SKM-1 (cell line): Measurements from ENCODE around the gene CD163L1.
A peak's percentile ranks its signal among the peaks of the same experiment; 100 is the strongest.
"Not testable (repeated sequence)": the region's sequence is repeated elsewhere in the genome, so short reads cannot be mapped to it uniquely, and the experiment has no call there.

ENCODE experiments used
- DNase-seq: peaks from one replicate; lab custom pipeline; 2025; ENCODE audit not compliant: unreplicated experiment; lab: John Stamatoyannopoulos, UW

CD163L1 gene

DNA sequence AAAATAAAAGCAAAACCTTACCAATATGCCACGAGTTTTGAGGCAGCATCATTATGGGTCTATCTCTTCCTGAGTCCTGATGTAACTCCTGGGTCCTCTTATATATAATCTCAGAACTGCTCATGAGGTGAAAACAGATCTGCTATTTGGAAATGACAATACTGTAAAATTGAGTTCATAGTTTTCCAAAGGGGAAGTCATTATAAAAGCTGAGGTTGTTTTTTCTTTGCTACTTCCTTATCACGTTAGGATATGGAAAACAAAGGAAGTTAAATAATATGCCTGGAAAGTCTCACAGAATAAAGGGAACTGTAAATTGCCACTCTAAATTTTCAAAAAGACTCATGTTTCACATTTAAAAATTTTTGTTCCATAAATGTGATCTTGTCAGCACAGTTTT lies at the start of gene CD163L1:
TSS of gene CD163L1 (minus strand) at position 78 of the 400 bp plus-strand sequence. CDS start at position 52, 26 bp downstream.
- DNase-seq, result no peak

DNA sequence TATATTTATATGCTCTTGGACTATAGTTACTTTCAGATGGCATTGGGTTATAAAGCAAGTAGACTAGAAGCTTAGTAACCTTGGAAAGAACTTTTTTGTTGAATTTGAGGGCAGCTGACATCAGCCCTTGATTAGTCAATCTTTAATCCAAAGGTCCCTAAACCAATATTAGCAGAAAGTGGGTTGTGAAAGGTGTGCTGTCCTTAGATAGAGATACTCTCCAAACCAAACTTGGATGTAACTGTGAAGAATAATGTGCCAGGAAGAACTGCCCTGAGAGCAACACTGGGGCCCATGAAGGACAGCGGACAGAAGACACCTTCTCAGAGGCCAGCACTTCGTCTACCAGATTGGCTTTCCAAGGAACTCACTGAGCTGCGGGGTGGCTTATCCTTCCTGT lies 49.1 kb upstream of the CD163L1 start:
- DNase-seq, result no peak

DNA sequence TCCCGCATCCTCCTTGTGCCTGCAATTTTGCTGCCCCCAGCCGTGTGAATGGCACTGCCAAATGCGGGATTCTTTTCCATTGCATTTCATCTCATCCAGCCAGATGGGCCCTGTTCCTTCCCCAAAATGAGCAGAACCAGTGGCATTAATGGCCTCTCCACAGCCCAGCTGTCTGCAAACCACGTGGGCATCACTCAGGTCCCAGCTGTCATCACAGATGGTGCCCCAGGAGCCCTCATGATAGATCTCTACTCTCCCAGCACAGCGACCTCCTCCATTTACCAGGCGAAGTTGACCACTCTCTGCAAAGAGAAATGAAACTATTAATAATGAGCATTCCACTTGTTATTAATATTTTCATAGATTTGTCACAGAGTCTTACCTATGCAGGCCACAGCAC lies 42.6 kb upstream of the CD163L1 start:
- no peak for DNase-seq

DNA sequence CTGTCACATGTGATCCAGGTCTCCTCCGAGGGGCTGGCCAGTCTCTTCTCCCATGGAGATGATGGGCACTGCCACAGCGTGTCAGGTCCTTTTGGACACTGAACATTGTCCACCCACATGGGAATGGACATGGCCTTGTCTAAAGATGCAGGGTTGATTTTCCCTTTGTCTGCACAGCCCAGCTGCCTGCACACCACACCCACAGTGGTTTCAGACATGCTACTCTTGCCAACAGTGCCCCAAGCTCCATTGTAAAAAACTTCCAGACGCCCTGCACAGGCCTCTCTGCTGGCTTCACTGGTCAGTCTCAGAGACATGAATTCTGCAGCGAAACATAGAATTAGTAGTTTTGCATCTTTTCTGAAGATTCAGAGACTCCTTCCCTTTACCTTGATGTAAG lies 41.1 kb upstream of the CD163L1 start:
- no peak for DNase-seq

DNA sequence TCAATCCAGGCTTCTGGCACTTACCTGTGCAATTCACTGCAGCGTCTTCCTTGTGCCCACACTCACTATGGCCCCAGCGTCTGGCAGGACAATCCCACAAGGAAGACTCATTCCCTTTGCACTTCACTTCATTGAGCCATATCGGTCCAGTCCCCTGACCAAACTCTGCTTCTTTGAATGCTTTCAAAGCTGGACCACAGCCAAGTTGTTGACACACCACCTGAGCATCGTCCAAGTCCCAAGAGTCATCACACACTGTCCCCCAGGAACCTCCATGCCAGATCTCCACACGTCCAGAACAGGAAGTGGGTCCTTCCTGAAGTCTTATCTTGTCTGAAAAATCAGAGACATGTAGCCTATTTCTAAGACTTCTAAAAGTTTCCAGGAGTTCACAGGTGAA lies 39.4 kb upstream of the CD163L1 start:
- DNase-seq, result no peak

DNA sequence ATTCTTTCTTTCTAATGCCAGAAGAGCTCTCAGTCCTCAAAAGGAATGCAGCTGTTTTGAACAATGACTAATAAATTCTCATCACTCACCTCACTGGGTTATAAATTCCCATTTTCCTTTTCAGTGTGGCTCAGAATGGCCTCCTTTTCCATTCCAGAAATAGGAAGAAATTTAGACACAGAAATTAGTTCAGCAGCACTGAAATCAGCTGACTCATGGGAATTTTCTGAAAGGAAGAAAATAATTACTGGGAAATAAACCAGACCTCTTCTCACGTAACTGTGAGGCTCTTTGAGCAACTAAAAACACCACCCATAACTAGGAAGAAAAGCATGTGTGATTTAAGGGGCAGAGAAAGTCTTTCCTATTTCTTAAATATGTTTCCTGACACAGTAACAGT lies 35.8 kb upstream of the CD163L1 start:
- DNase-seq, result no peak

DNA sequence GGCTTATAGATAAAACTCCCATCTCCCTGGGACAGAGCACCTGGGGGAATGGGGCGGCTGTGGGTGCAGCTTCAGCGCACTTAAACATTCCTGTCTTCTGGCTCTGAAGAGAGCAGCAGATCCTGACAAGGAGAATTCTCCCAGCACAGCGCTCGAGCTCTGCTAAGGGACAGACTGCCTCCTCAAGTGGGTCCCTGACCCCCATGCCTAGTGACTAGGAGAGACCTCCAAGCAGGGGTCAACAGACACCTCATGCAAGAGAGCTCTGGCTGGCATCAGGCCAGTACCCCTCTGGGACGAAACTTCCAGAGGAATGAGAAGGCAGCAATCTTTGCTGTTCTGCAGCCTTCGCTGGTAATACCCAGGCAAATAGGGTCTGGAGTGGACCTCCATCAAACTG lies 28.1 kb upstream of the CD163L1 start:
- DNase-seq, result no peak

DNA sequence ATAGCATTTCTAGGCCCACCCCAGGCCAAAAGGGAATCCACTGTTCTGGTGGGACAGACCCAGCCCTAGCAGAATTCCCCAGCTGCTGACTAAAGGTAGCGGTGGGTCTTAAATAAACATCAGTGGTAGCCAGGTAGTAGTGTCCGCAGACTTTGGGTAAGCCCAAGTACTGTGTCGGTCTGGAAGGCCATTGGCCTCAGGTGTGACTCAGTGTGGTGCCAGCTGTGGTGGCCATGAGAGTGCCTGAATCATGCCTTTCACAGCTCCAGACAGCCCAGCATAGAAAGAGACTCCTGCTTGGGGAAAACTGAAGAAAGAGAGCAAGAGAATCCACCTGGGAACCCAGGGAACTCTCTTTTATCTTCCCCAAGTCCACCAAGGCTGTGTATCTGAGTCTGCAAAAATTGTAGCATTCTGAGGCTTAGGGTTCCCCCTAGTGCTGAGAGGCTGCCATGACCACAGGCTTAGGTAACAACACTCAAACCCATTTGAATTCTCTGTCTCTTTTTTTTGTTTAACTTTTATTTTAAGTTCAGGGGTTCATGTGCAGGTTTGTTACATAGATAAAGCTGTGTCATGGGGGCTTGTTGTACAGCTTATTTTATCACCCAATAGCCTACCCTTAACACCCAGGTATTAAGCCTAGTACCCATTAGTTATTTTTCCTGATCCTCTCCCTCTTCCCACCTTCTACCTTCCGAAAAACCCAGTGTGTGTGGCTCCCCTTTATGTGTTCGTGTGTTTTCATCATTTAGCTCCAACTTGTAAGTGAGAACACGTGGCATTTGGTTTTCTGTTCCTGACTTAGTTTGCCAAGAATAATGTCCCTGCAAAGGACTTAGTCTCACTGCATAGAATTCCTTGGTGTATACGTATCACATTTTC lies 16.7 kb upstream of the CD163L1 start:
- DNase-seq, result no peak

DNA sequence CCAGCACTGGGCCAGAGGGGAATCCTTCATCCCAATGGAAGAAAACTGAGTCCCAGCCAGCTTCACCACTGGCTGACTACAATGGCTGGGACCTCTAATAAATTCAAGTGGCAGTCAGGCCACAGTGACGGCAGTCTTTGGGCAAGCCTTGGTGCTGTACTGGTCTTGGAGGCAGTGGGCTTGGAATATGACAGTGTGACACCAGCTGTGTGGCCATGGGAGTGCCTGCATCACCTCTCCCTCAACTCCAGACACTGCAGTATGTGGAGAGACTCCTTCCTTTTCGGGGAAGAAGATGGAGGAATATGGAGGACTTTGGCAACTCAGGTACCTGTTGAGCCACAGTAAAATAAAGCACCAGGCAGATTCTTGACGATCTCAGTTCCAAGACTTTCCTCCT lies 16.0 kb upstream of the CD163L1 start:
- DNase-seq, result no peak

DNA sequence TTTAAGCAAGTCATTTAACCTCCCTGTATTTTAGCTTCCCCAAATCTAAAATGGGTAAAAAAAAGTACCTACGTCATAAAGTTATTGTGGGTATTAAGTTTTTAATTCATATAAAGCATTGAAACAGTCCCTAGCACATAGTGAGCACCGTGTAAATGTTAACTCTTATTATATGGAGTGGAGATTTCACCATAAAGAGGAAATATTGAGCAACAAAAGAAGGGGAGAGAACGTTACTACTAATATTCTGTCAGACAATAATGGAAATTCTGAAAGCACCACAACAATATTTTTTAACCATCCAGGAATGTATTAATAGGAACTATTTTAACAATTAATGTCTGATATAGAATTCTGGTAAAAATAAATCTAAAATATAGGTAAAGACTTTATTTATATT lies 7.8 kb upstream of the CD163L1 start:
- no peak for DNase-seq

DNA sequence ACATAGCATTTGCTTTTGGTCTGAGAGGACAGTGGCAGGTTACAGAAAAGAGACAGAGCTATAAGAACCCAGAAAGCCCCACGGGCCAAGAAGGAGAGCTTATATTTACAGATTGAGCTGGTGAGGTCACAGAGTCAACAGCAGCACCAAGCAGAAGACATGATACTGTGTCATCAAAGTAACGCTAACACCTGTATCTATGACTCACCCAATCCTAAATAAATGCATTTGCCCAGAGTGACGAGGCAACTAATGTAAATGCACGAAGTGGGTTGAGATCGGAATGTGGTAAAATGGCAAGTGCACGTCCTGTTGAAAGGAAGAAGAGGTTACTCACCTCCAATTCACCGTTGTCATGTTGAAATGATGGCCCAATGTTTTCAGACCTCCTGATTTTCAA lies 6.7 kb upstream of the CD163L1 start:
- DNase-seq, result no peak

DNA sequence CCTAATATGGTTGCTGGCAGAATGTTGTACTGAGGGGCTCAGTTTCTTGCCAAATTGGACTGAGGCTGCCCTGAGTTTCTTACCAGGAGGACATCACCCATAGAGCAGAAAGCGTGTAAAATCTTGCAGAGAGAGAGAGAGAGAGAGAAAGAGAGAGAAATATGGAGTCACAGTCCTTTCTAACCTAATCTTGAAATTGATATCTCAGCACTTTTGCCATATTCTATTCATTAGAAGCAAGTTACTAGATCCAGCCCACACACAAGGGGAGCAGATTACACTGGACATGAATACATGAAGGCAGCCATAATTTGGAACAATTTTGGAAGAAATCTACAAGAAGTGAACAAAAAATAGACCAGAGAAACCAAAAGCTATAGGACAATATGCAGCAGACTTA lies 4.1 kb upstream of the CD163L1 start:
- no peak for DNase-seq

DNA sequence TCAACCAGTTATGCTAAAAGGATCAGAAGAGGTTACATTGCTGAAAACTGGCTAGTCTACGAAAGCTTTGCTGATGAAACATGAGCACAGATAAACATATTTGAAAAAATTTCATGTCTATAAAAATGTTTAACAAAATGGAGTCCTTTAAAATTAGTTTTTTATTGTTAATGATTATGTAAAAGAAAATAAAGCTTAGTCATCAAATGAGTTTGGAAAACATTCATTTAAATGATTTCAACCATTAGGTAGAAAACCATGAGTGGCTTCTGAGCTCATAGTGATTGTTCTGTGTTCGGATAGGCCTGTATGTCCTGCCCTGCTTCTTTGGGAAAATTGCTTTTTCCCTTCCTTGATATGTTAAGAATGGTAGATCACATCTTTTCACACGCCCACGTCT lies 584 bp upstream of the CD163L1 start:
- DNase-seq, result no peak

DNA sequence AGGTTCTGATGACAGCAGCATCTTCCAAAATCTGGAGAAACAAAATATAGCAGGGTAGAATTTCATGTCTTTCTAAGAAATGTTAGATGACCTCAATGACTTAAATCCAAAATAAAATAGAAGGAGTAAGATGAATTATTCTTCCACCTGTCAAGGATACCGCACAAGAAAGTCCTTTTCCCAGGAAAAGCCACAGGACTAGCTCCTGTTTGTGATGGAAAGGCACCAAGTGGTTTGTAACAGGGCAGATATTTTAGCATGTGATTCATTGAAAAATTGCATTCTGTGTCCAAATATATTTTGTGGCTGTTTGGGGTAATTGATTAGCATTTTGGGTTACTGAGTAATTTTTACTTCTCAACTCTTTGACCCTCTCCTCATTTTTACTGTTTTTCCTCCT lies 2.7 kb downstream of the CD163L1 start:
- DNase-seq, result no peak

DNA sequence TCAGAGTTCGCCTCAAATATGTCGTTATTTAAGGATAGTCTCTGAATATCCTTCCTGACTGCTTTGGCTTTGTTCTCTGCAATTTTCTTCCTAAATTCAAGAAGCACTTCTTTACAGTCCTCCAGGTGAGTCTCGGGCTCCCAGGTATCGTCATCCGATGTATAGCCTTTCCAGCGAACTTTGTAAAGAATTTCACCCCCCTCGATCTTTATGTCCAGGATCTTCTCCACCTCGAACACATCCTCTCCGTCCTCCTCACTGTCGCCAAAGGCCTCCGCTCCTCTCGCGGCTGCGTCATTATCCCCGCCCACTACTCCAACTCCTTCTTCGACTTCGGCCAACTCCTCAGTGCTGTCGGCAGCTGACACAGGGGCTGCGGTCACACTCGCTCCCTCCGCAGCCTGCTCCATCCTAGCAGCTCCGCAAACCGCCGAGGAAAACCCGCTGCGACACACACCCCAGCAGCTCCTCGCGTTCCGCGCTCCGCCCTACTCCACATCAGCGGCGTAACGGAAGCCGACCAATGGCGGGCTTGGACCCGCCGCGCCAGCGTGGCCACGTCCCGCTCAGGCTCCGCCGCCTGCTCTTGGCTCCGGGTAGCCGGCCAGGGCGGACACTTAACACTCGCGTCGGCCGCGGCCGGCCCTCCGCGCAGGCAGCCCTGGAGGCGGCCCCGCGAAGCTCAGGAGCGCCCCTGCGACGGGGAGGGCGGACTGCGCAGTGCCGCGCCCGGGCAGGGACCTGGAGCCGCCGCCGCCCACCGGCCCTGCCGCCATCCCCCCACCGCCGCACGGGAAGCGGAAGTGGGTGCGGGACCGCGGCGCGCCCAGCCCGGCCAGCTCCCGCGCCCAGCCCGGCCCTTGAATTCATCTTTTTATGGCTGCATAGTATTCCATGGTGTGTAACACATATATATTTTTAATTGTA lies 4.1 kb downstream of the CD163L1 start:
- DNase-seq, result no peak

DNA sequence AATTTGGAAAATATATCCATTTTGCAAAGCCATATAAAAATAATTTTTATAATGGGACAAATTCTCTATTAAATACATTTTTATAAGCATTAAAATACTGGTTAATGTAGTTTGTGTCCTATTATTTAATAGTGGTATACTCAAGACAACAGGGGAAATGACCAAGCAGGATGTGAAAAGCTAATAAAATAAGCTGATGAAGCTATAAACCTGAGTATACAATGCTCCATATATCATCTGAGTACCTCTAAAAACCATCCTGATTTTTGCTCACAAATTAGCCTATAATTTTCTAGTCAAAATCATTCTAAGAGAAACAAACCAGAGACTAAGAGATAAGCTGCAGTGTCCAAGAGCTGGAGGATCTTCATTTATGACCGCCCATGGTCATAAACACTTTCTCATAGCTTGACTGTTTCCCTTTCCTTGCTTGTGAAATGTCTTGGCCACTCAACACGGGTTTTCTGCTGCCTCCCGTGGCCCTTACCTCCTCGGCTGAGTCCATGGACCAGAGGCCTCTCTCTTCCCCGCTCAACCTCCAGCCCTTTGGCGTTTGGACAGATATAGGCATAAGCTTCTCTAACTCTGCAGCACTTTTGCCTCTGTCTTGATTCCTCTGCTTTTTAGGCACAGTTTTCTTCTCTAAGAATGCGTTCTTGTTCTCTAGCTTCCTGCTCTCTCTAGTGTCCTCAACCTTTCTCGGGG lies 5.5 kb downstream of the CD163L1 start:
- DNase-seq, result not testable (repeated sequence)

DNA sequence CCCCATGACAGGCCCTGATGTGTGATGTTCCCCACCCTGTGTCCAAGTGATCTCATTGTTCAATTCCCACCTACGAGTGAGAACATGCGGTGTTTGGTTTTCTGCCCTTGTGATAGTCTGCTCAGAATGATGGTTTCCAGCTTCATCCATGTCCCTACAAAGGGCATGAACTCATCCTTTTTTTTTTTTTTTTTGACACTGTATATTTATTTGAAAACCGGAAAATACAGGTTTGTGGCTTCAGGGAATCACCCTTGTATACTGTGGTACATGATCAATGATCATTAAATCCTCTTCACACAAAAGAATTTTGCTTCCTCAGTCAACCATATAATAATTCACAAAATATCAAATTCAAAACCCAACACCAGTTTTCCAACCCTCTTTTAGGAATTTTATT lies 6.5 kb downstream of the CD163L1 start:
- not testable (repeated sequence) for DNase-seq

DNA sequence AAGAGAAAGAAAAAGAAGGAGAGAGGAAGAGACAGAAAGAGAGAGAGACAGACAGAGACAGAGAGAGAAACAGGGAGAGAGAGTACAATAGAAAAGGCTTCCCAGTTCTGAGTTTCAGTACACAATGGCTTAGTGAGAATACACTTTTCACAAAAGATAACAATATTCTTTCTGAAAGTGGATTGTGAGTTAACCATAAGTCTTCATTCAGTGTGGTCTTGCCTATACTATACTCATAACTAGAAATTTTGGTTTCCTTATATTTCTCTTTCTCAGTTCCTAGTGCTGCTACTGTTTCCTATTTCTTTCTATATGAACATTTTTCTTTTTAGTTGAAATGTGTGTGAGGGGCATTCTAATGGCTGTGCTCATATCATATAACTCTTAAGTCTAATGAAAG lies 9.3 kb downstream of the CD163L1 start:
- DNase-seq, result no peak

DNA sequence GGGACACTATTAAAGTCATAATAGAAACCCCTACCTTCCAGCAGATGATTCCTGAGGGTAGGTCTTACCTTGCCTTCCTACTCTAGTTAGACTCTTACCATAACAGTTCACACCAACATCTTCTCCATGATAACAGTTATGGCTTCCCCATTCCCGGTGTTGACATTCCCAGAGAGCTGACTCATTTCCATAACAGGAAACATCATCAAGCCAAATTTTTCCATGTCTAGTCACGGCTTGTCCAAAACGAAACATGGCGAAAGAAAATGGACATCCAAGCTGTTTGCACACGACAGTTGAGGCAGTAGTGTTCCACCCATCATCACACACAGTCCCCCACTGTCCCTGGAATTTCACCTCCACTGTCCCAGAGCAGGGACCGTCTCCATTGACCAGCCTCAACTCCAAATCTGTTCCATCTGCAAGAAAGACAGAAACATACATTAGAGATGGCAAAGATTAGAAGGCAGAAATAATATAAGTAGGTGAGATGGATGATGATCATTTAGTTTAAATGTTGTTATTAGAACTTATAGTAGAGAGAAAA lies 10.6 kb downstream of the CD163L1 start:
- DNase-seq, result no peak

DNA sequence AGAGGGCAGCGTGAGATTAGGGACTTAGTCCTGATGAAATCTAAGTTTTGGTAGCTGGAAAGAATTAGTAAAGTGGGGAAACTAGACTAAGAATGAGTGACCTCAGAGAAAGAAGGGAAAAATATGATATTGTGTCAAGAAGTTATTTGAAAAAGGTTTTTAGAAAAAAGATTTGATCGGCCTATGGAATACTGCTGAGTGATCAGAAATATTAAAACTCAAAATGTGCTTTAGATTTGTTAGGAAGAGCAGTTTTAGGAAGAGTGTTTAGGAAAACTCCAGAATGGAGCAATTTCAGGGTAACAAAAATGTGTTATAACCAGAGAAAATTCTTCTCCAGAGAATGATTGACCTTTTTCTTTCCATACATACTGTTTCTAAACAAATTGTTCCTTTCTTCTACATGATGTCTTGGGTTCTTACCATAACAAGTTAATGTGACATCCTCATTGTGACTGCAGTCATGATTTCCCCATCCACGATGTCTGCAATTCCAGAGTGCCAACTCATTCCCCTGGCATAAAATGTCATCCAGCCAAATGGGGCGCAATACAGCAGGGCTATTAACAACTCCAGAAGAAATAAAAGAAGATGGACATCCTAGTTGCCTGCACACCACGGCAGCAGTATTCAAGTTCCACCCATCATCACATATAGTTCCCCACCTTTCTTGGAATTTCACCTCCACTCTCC lies 11.8 kb downstream of the CD163L1 start:
- DNase-seq, result no peak

DNA sequence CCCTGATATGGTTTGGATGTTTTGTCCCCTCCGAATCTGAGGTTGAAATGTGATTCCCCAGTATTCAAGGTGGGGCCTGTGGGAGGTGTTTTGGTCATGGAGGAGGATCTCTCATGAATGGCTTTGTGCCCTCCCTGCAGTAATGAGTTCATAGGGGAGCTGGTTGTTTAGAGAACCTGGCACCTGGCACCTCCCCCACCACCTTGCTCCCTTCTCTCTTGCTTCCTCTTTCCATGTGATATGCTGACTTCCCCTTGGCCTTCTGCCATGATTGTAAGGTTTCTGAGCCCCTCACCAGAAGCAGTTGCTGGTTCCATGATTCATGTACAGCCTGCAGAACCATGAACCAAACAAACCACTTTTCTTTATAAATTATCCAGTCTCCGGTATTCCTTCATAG lies 32.6 kb downstream of the CD163L1 start:
- peak; percentile 31 for DNase-seq
